Measurements from ENCODE around the gene CAMTA1.

DNA sequence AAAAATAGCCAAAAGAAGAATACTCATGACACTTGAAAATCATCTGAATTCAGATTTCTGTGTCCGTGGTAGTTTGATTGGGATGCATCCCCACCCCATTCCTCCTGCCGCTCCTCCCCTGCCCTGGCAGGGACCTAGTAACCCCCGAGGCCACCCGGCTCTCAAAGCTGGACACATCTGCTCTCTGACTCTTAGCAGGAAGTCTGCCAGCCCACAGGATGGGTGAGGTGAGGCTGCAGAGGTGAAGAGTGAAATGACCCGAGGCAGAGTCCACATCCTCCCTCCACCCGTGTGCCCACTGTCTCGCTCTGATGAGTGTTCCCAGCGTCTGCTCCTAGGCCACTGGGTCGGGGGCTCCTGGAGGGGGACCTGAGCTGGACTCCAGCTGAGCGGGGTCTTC, 677.4 kb downstream of the CAMTA1 start:
- TF ChIP-seq, protein P1, sequence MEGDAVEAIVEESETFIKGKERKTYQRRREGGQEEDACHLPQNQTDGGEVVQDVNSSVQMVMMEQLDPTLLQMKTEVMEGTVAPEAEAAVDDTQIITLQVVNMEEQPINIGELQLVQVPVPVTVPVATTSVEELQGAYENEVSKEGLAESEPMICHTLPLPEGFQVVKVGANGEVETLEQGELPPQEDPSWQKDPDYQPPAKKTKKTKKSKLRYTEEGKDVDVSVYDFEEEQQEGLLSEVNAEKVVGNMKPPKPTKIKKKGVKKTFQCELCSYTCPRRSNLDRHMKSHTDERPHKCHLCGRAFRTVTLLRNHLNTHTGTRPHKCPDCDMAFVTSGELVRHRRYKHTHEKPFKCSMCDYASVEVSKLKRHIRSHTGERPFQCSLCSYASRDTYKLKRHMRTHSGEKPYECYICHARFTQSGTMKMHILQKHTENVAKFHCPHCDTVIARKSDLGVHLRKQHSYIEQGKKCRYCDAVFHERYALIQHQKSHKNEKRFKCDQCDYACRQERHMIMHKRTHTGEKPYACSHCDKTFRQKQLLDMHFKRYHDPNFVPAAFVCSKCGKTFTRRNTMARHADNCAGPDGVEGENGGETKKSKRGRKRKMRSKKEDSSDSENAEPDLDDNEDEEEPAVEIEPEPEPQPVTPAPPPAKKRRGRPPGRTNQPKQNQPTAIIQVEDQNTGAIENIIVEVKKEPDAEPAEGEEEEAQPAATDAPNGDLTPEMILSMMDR (IDR thresholded peaks at IDR 0.05) = no peak
- TF ChIP-seq EP300 (IDR thresholded peaks at IDR 0.05) (no peak), POLR2A (IDR thresholded peaks at IDR 0.05) (no peak)

Data from stomach (tissue), 4 donors.